Gastroesophageal sphincter (tissue), 2 donors: ENCODE results near the gene ZCCHC24.

Experiments used
- POLR2A ChIP-seq, 2 donors: fragments of 450-650 bp; IDR thresholded peaks; one replicate each; pipeline ENCODE4 v1.6.1; 2017; ENCODE audit warnings: antibody characterized with exemption in 2 of 2, mild to moderate bottlenecking in 2 of 2, moderate library complexity in 1 of 2
- POLR2AphosphoS5 ChIP-seq: sonication (generic); formaldehyde crosslinking; IDR thresholded peaks from one replicate; pipeline ENCODE4 v1.6.1; 2017; ENCODE audit warnings: antibody characterized with exemption

DNA sequence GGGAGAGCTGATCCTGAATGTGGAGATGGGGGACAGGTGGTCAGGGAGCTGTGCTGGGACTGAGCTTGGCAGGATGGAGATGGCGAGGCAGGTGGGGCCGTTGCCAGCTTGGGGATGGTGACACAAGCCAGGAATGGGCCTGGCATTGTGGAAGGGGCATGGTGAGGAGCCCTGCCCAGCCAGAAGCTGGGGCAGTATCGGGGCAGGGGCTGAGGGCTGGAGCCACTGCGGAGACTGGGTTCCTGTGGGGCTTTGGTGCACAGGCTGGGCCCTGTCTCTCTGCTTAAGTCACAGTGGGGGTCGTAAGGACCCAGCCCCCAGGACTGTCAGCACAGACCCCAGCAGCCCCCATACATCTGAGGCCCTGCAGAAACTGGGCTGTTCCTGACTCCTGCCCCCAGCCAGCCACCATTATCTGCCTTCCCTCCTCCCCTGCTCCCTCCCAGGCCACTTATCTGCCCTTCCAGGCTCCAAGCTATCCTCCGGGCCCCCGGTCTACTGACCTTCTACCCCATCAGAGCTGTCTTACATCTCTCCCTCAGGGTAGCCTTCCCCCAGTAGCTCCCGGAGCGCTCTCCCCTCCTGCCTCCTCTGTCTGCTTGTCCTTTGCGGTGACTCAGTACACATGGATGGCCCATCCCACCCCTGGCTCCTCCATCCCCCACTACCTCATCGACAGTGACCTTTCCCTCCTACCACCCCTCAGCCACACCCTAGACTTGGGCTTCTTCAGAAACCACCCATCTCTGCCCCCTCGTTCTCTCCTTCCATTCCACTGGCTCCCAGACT, 54.0 kb downstream of the ZCCHC24 start:
- TF ChIP-seq POLR2A (IDR thresholded peaks at IDR 0.05), result no peak
- TF ChIP-seq POLR2AphosphoS5, result peak; percentile 34
